Cerebellar cortex (tissue), 1 donor: ENCODE data around the gene RIOK2.

Experiments used
- DNase-seq: peaks from one replicate; pipeline ENCODE4 v3.0.0-alpha.2; 2015; ENCODE audit warnings: low spot score

RIOK2 gene

DNA sequence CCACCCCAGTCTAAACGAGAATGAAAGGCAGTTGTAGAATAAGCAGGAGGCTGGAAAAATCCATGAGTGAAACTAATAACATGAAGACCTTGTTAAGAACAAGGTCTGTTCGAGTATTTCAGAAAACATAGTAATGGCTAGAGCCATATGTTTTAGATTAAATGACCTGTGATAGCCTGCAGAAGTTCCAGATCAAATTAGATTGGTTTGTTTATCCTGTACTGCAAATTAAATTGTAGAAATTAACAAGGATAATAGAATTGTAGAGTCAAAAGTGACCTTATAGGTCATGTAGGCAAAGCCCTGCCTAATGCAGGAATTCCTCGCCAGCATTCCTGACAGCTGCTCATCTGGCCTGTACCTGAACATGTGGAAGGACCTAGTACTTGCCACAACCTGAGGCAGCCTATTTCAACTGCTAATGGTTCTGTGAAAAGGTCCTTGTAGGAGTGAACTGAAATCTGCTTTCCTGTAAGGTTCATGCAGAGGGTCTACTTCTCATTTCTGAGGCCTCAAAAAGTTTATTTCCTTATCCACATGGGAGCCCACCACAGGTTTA, 57.8 kb downstream of the RIOK2 start:
- no peak for DNase-seq

DNA sequence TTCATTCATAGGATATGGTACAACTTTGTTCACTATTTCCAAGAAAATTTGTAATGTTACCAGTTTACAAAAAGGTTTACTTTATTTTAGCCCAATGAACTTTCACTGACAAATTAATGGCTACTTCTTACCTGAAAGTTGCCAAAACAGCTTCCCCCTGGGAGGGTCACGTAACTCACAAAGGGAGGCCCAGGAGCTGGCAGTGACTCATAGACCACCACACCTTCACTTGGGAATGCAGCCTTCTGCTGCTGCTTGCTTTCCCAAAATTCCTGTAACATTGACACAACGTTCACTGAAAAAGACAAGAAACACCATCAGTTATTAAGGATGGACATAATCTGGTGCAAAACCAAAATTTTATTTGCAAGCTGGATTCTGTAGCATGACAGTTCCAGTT, 58.7 kb downstream of the RIOK2 start:
- DNase-seq = no peak

- DNase-seq = no peak
Observed at GRCh38 chr5:97121848-97122247, 61.2 kb downstream of the RIOK2 start.

DNA sequence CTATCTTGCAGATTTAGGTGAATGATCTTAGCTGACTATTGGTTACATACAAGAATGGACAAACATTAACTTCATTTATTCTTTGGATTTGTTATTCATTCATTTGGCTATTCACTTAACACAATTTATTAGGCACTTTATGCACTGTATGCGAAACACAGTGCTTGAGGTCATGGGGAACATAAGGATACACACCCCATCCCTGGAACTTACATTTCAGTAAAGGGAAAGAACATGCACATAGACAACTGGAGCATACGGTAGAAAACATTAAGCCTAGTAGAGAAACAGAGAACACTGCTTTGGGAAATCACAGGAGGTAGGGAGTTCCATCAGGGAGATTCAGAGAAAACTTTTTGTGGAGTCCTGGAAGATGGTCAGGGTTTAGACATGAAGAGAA, 62.9 kb downstream of the RIOK2 start:
- DNase-seq = no peak

- no peak for DNase-seq
Observed at GRCh38 chr5:97119007-97119390, 64.0 kb downstream of the RIOK2 start.

DNA sequence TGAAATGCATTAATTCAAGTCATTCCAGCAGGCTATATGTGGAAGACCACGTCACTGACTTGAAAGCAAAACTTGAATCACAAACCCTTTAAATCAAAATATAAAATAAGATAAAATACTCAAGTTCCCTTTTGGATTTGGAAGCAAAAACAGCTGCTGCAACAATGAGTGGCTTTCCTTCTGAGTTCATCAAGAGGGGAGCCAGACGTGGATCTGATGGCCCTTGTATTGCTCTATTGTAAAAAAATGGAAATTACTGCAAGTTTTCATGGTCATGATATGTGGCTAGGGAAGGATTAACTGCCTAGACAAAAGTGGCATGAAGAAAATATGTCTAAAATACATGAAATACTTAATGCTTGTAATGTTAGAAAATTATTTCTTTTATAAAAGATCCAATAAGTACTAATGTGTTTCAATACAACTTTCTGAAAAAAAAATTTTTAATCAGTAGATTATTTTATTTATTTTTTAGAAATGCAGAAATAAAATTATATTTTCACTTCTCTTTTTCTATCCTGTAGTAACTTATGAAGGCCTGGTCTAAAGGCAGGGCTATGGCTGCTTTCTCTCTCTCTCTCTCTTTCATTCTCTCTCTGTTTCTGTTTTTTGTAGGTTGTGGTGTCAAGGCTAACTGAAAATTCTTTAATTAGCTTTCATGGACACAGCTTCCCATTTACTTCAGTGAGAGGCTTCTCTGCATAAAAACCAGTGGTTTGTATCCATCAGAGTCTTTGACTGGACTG, 64.6 kb downstream of the RIOK2 start:
- no peak for DNase-seq

DNA sequence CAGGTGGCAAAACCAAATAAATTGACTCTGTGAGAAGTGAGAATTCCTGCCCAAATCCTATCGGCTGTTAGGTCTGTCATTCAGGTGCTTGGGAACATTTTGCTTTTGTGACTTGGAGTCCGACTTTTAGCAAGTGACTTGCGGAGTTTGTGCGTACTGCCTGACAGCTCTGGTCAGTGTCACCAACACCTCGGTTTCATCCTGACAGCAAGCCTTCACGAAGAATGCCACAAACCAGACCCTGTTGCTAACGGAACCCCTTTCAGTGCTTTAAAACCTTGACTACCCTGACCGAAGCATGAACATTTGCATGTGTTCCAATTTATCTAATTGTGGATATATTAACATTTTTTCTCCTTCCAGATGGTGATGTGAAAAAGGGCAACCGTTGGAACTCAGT, 67.1 kb downstream of the RIOK2 start:
- no peak for DNase-seq

DNA sequence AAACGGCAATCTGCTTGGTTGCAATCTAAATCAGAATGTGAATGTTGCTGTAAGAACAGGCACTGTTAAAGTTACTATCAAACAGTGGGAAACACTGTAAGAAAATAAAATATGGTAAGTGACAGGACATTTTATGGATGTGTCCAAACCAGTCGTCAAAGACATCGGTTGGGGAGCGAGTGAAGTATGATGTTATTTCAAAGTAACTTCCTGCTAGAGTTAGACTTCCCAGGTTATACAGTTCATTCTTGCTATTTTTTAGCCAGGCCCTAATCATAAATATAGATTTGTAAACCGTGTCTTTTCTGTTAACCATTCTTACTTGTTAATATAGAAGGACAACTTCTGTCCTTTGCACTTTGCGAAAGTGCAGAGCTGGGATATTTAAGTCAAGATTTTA, 70.8 kb downstream of the RIOK2 start:
- no peak for DNase-seq

DNA sequence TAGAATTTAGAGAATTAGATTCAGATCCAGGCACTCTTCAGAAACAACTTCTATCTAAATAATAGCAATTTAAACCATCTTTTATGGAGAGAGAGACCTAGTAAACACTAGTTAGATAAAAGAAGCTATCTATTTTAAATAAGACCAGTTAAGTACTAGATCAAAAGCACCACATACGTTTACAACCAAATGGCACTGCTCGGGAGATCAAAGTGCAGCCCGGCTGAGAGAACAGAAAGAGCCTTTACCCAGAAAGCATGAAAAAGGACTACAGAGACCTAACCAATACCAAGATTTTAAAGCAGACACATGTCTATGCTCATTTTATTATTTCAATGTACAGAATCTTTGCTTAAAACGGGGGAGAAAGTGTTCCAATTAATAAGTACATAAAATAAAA, 71.4 kb downstream of the RIOK2 start:
- DNase-seq = no peak

- DNase-seq = no peak
Observed at GRCh38 chr5:97111004-97111403, 72.0 kb downstream of the RIOK2 start.
